HEK293T (cell line): ENCODE results near the gene ZNF277.

Source experiments
- CTCF ChIA-PET: fragments of 350-600 bp; formaldehyde crosslinking; extraction: SDS; loops from one replicate; lab custom pipeline; 2021; ENCODE audit warnings: antibody characterized with exemption, inconsistent platforms; lab: Yijun Ruan, JAX
- POLR2A ChIA-PET: fragments of 350-600 bp; formaldehyde crosslinking; extraction: SDS; loops from one replicate; lab custom pipeline; 2020; ENCODE audit warnings: antibody characterized with exemption, inconsistent platforms; lab: Yijun Ruan, JAX
- DNase-seq: peaks from one replicate; pipeline ENCODE4 v3.0.0; 2012; ENCODE audit warnings: mixed read lengths; ENCODE audit errors: extremely low spot score
- ARNT ChIP-seq: fragments of 450-650 bp; IDR thresholded peaks from 2 replicates; pipeline ENCODE4 v1.6.1; 2017; ENCODE audit warnings: mild to moderate bottlenecking
- BHLHE40 ChIP-seq: fragments of 450-650 bp; IDR thresholded peaks from 2 replicates; pipeline ENCODE4 v1.6.1; 2016; ENCODE audit warnings: mild to moderate bottlenecking, moderate library complexity, borderline replicate concordance
- CTBP1 ChIP-seq: fragments of 450-650 bp; IDR thresholded peaks from 2 replicates; pipeline ENCODE4 v1.6.1; 2016; ENCODE audit warnings: borderline replicate concordance
- ELF4 ChIP-seq: fragments of 450-650 bp; IDR thresholded peaks from 2 replicates; pipeline ENCODE4 v1.6.1; 2017; ENCODE audit warnings: antibody characterized with exemption
- FOXA1 ChIP-seq: fragments of 450-650 bp; IDR thresholded peaks from 2 replicates; pipeline ENCODE4 v1.6.1; 2016; ENCODE audit warnings: mild to moderate bottlenecking
- FOXK2 ChIP-seq: fragments of 450-650 bp; IDR thresholded peaks from 2 replicates; pipeline ENCODE4 v1.6.1; 2016; ENCODE audit warnings: mild to moderate bottlenecking
- FOXM1 ChIP-seq: fragments of 450-650 bp; IDR thresholded peaks from 2 replicates; pipeline ENCODE4 v1.6.1; 2017; ENCODE audit warnings: mild to moderate bottlenecking, borderline replicate concordance
- HDGF ChIP-seq: fragments of 450-650 bp; IDR thresholded peaks from 2 replicates; pipeline ENCODE4 v1.6.1; 2017; ENCODE audit warnings: antibody characterized with exemption, borderline replicate concordance
- L3MBTL2 ChIP-seq: fragments of 450-650 bp; conservative IDR thresholded peaks from 2 replicates; pipeline ENCODE4 v1.6.1; 2016; ENCODE audit warnings: mild to moderate bottlenecking
- LEF1 ChIP-seq: fragments of 450-650 bp; IDR thresholded peaks from 2 replicates; pipeline ENCODE4 v1.6.1; 2017; ENCODE audit warnings: mild to moderate bottlenecking, borderline replicate concordance
- NFRKB ChIP-seq: fragments of 450-650 bp; IDR thresholded peaks from 2 replicates; pipeline ENCODE4 v1.6.1; 2016; ENCODE audit warnings: mild to moderate bottlenecking, moderate library complexity
- PKNOX1 ChIP-seq: fragments of 450-650 bp; IDR thresholded peaks from 2 replicates; pipeline ENCODE4 v1.6.1; 2016
- SP1 ChIP-seq: fragments of 450-650 bp; IDR thresholded peaks from 2 replicates; pipeline ENCODE4 v1.6.1; 2017
- SUZ12 ChIP-seq: fragments of 450-650 bp; IDR thresholded peaks from 2 replicates; pipeline ENCODE4 v1.6.1; 2016; ENCODE audit warnings: mild to moderate bottlenecking
- TARDBP ChIP-seq: fragments of 450-650 bp; IDR thresholded peaks from 2 replicates; pipeline ENCODE4 v1.6.1; 2016
- ZNF384 ChIP-seq: fragments of 450-650 bp; IDR thresholded peaks from 2 replicates; pipeline ENCODE4 v1.6.1; 2016

Gene ZNF277

GRCh38 chr7:112182749-112183148 lies 23.7 kb upstream of the ZNF277 start:
- no peak for TF ChIP-seq FOXA1
- no peak for TF ChIP-seq NFRKB
- no peak for TF ChIP-seq FOXK2
- TF ChIP-seq LEF1 = no peak
- TF ChIP-seq TARDBP = no peak
- no peak for TF ChIP-seq ZNF384
- TF ChIP-seq FOXM1 = no peak
- POLR2A ChIA-PET = interaction anchor here (0.6 kb wide), 1 partner anchor 88 kb away, joined by 3 read pairs; no protein-coding TSS in a partner anchor

GRCh38 chr7:112183266-112183665 lies 23.2 kb upstream of the ZNF277 start:
- no peak for DNase-seq
- CTCF ChIA-PET = interaction anchor here (1.1 kb wide), 1 partner anchor 17 kb away, joined by 3 read pairs; no protein-coding TSS in a partner anchor
- POLR2A ChIA-PET = interaction anchor here (0.6 kb wide), 1 partner anchor 88 kb away, joined by 3 read pairs; no protein-coding TSS in a partner anchor
- TF ChIP-seq ZNF384 = no peak

More at GRCh38 chr7:112182749-112183148, 23.7 kb upstream of the ZNF277 start:
- no peak for DNase-seq
- CTCF ChIA-PET = interaction anchor here (1.1 kb wide), 1 partner anchor 17 kb away, joined by 3 read pairs; no protein-coding TSS in a partner anchor

GRCh38 chr7:112184455-112184854 lies 22.0 kb upstream of the ZNF277 start:
- TF ChIP-seq HDGF (no peak), CTBP1 (no peak), NFRKB (no peak), L3MBTL2 (no peak), FOXA1 (no peak), LEF1 (no peak), SUZ12 (no peak), FOXK2 (no peak), BHLHE40 (no peak), TARDBP (no peak), FOXM1 (no peak), ELF4 (no peak), ARNT (no peak)
- ChIA-PET CTCF (no interaction called here), POLR2A (no interaction called here)

GRCh38 chr7:112185005-112185834 lies 21.3 kb upstream of the ZNF277 start:
- no peak for TF ChIP-seq SUZ12
- no peak for TF ChIP-seq NFRKB
- TF ChIP-seq PKNOX1 = peak; percentile 25; the same call in 1 of the 2 replicates
- DNase-seq = no peak
- ChIA-PET CTCF (no interaction called here), POLR2A (no interaction called here)

More at GRCh38 chr7:112184455-112184854, 22.0 kb upstream of the ZNF277 start:
- DNase-seq = no peak

- ChIA-PET POLR2A (no interaction called here), CTCF (no interaction called here)
- TF ChIP-seq ZNF384 (no peak), CTBP1 (no peak), FOXK2 (no peak), L3MBTL2 (no peak), FOXA1 (no peak), FOXM1 (no peak), LEF1 (no peak), ELF4 (no peak), TARDBP (no peak)
- DNase-seq = no peak
These were observed 20.2 kb upstream of the ZNF277 start for GRCh38 chr7:112186300-112186699.

GRCh38 chr7:112188257-112188656 lies 18.2 kb upstream of the ZNF277 start:
- ChIA-PET CTCF (interaction anchor here (0.6 kb wide), 1 partner anchor 194 kb away, joined by 3 read pairs; no protein-coding TSS in a partner anchor), POLR2A (no interaction called here)
- DNase-seq = no peak
- TF ChIP-seq L3MBTL2 = no peak
- TF ChIP-seq NFRKB = no peak
- TF ChIP-seq TARDBP = no peak
- TF ChIP-seq CTBP1 = no peak
- no peak for TF ChIP-seq FOXK2
- no peak for TF ChIP-seq FOXM1
- TF ChIP-seq ZNF384 = no peak
- no peak for TF ChIP-seq BHLHE40

GRCh38 chr7:112189691-112190090 lies 16.8 kb upstream of the ZNF277 start:
- ChIA-PET POLR2A (no interaction called here), CTCF (no interaction called here)
- no peak for TF ChIP-seq HDGF
- TF ChIP-seq FOXA1 = no peak
- TF ChIP-seq L3MBTL2 = no peak
- no peak for TF ChIP-seq TARDBP
- TF ChIP-seq NFRKB = no peak
- DNase-seq = no peak

GRCh38 chr7:112190120-112190519 lies 16.4 kb upstream of the ZNF277 start:
- POLR2A ChIA-PET = no interaction called here

More at GRCh38 chr7:112190120-112190519, 16.4 kb upstream of the ZNF277 start:
- TF ChIP-seq HDGF (no peak), FOXA1 (no peak), ZNF384 (no peak), SP1 (no peak), BHLHE40 (no peak), FOXK2 (no peak), L3MBTL2 (no peak), TARDBP (no peak)
- CTCF ChIA-PET = no interaction called here
- DNase-seq = no peak
